IMR-90 (cell line): Measurements from ENCODE around the gene SSBP2.

Source experiments
- BHLHE40 ChIP-seq: fragments of 150-350 bp; IDR thresholded peaks from 2 replicates; pipeline ENCODE4 v1.6.1; 2016; ENCODE audit warnings: mild to moderate bottlenecking, low read depth, low read length
- CEBPB ChIP-seq: IDR thresholded peaks from 2 replicates; pipeline ENCODE4 v1.6.1; 2012; ENCODE audit warnings: low read depth, low read length, improper control_type of control experiment
- CTCF ChIP-seq: conservative IDR thresholded peaks from 2 replicates; pipeline ENCODE4 v1.5.1; 2012; ENCODE audit warnings: mild to moderate bottlenecking, low read depth, low read length, improper control_type of control experiment
- ELK1 ChIP-seq: fragments of 150-350 bp; IDR thresholded peaks from 2 replicates; pipeline ENCODE4 v1.6.1; 2016; ENCODE audit warnings: low read depth, mild to moderate bottlenecking, low read length, moderate library complexity, borderline replicate concordance
- MAZ ChIP-seq: IDR thresholded peaks from 2 replicates; pipeline ENCODE4 v1.6.1; 2012; ENCODE audit warnings: low read depth, mild to moderate bottlenecking, low read length, improper control_type of control experiment, moderate library complexity, borderline replicate concordance
- NFE2L2 ChIP-seq: fragments of 150-350 bp; IDR thresholded peaks from 2 replicates; pipeline ENCODE4 v1.6.1; 2016; ENCODE audit warnings: low read depth, mild to moderate bottlenecking, low read length
- POLR2A ChIP-seq: IDR thresholded peaks from 2 replicates; pipeline ENCODE4 v1.6.1; 2012; ENCODE audit warnings: mild to moderate bottlenecking, low read depth, low read length
- RAD21 ChIP-seq: IDR thresholded peaks from 2 replicates; pipeline ENCODE4 v1.6.1; 2012; ENCODE audit warnings: low read length, improper control_type of control experiment
- RFX5 ChIP-seq: IDR thresholded peaks from 2 replicates; pipeline ENCODE4 v1.8.0; 2012; ENCODE audit warnings: low read depth, mild to moderate bottlenecking, low read length, moderate library complexity

GRCh38 chr5:81495286-81495685 is 255.6 kb downstream of the SSBP2 start:
- TF ChIP-seq RAD21 = no peak
- TF ChIP-seq CTCF = no peak
- no peak for TF ChIP-seq POLR2A
- TF ChIP-seq MAZ = no peak
- TF ChIP-seq RFX5 = no peak
- no peak for TF ChIP-seq NFE2L2
- TF ChIP-seq BHLHE40 = no peak
- no peak for TF ChIP-seq CEBPB
- TF ChIP-seq ELK1 = no peak
